Glutamatergic neuron (in vitro differentiated cells): ENCODE data around the gene TUBB4A. TPM values are rescaled to one million over a fixed set of nuclear protein-coding genes. Genes with fewer than 3 reads are reported as not detected.

Experiments
- DNase-seq: peaks from one replicate; pipeline ENCODE4 v3.0.0; 2022
- H3K27ac Mint-ChIP-seq: one replicate; pipeline ENCODE4 v1.8.0; 2020; ENCODE audit warnings: mild to moderate bottlenecking, mixed read lengths, inconsistent platforms; ENCODE audit not compliant: unreplicated experiment
- H3K27me3 Mint-ChIP-seq: one replicate; pipeline ENCODE4 v1.8.0; 2020; ENCODE audit warnings: mild to moderate bottlenecking, moderate library complexity, mixed read lengths, inconsistent platforms; ENCODE audit not compliant: unreplicated experiment
- H3K36me3 Mint-ChIP-seq: one replicate; pipeline ENCODE4 v1.8.0; 2020; ENCODE audit warnings: mild to moderate bottlenecking, mixed read lengths, inconsistent platforms; ENCODE audit not compliant: unreplicated experiment
- H3K4me1 Mint-ChIP-seq: one replicate; pipeline ENCODE4 v1.8.0; 2020; ENCODE audit warnings: mild to moderate bottlenecking, low read depth, mixed read lengths, inconsistent platforms; ENCODE audit not compliant: unreplicated experiment
- H3K4me3 Mint-ChIP-seq: one replicate; pipeline ENCODE4 v1.8.0; 2020; ENCODE audit warnings: mild to moderate bottlenecking, mixed read lengths, inconsistent platforms; ENCODE audit not compliant: unreplicated experiment
- H3K9me3 Mint-ChIP-seq: one replicate; pipeline ENCODE4 v1.8.0; 2020; ENCODE audit warnings: mild to moderate bottlenecking, moderate library complexity, mixed read lengths, inconsistent platforms; ENCODE audit not compliant: unreplicated experiment
- total RNA-seq: library from RNA; stranded (reverse); fragmentation: NEBNext Ultra II Directional; extraction: Animal tissue kit (Norgen Biotek cat#: 25700); gene quantifications from one replicate; pipeline ENCODE4 v1.2.1, GENCODE V29; 2021; ENCODE audit not compliant: unreplicated experiment
- TF ChIP-seq, protein P1 (sequence below): fragments of 200-600 bp; sonication (generic); IDR thresholded peaks from one replicate; pipeline ENCODE4 v1.5.0; 2021; ENCODE audit not compliant: partially characterized antibody, unreplicated experiment

Gene TUBB4A
- total RNA-seq, 1 donor from 2014 or later, result 225 TPM

- no peak for DNase-seq
- Mint-ChIP-seq H3K36me3 (peaks cover 4% of the 10 kb centered on the region), H3K9me3 (peaks cover 2% of the 10 kb centered on the region), H3K4me3 (no peak overlapping the region), H3K27ac (no peak overlapping the region), H3K4me1 (no peaks in the 10 kb centered on the region), H3K27me3 (peaks cover 1% of the 10 kb centered on the region)
- TF ChIP-seq, protein P1, sequence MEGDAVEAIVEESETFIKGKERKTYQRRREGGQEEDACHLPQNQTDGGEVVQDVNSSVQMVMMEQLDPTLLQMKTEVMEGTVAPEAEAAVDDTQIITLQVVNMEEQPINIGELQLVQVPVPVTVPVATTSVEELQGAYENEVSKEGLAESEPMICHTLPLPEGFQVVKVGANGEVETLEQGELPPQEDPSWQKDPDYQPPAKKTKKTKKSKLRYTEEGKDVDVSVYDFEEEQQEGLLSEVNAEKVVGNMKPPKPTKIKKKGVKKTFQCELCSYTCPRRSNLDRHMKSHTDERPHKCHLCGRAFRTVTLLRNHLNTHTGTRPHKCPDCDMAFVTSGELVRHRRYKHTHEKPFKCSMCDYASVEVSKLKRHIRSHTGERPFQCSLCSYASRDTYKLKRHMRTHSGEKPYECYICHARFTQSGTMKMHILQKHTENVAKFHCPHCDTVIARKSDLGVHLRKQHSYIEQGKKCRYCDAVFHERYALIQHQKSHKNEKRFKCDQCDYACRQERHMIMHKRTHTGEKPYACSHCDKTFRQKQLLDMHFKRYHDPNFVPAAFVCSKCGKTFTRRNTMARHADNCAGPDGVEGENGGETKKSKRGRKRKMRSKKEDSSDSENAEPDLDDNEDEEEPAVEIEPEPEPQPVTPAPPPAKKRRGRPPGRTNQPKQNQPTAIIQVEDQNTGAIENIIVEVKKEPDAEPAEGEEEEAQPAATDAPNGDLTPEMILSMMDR, result no peak
These were observed 28.5 kb downstream of the TUBB4A start for GRCh38 chr19:6473647-6474046.

GRCh38 chr19:6472713-6473112 lies 29.4 kb downstream of the TUBB4A start:
- no peak overlapping the region for H3K4me3 Mint-ChIP-seq
- H3K36me3 Mint-ChIP-seq, result peaks cover 4% of the 10 kb centered on the region
- TF ChIP-seq, protein P1, result no peak
- H3K27ac Mint-ChIP-seq, result no peak overlapping the region
- peaks cover 2% of the 10 kb centered on the region for H3K9me3 Mint-ChIP-seq
- H3K4me1 Mint-ChIP-seq, result no peaks in the 10 kb centered on the region
- peaks cover 1% of the 10 kb centered on the region for H3K27me3 Mint-ChIP-seq
- DNase-seq, result no peak

- Mint-ChIP-seq H3K27ac (no peak overlapping the region), H3K4me3 (no peak overlapping the region), H3K27me3 (peaks cover 2% of the 10 kb centered on the region), H3K4me1 (no peaks in the 10 kb centered on the region), H3K36me3 (peaks cover 4% of the 10 kb centered on the region), H3K9me3 (peaks cover 2% of the 10 kb centered on the region)
- TF ChIP-seq, protein P1, result no peak
- no peak for DNase-seq
These were observed 31.0 kb downstream of the TUBB4A start for GRCh38 chr19:6471076-6471475.

GRCh38 chr19:6470173-6470572 lies 31.9 kb downstream of the TUBB4A start:
- Mint-ChIP-seq H3K4me3 (no peak overlapping the region), H3K4me1 (no peaks in the 10 kb centered on the region), H3K27ac (no peak overlapping the region), H3K27me3 (peaks cover 7% of the 10 kb centered on the region), H3K9me3 (peaks cover 3% of the 10 kb centered on the region), H3K36me3 (peaks cover 4% of the 10 kb centered on the region)
- DNase-seq, result no peak
- TF ChIP-seq, protein P1, result no peak

GRCh38 chr19:6467384-6467783 lies 34.7 kb downstream of the TUBB4A start:
- H3K4me1 Mint-ChIP-seq, result no peaks in the 10 kb centered on the region
- no peak for DNase-seq
- H3K27me3 Mint-ChIP-seq, result peaks cover 12% of the 10 kb centered on the region
- no peaks in the 10 kb centered on the region for H3K36me3 Mint-ChIP-seq
- H3K9me3 Mint-ChIP-seq, result peaks cover 5% of the 10 kb centered on the region
- TF ChIP-seq, protein P1, result no peak
- H3K27ac Mint-ChIP-seq, result no peak overlapping the region
- H3K4me3 Mint-ChIP-seq, result no peak overlapping the region
